Dermis microvascular lymphatic vessel endothelial cell (primary cell): ENCODE data around the gene BIN2. TPM values are rescaled to one million over a fixed set of nuclear protein-coding genes. Genes with fewer than 3 reads are reported as not detected.
"Not testable (repeated sequence)": the region's sequence is repeated elsewhere in the genome, so short reads cannot be mapped to it uniquely, and the experiment has no call there.

ENCODE experiments used
- DNase-seq, 2 donors: peaks; one replicate each; pipeline versions ENCODE4 v3.0.0 to v3.0.0-alpha.2; 2010; ENCODE audit warnings: low read depth in 2 of 2
- total RNA-seq: library from RNA; depleted of rRNA; stranded (reverse); fragments of >200 nt; gene quantifications from 2 replicates; pipeline ENCODE4 v1.2.1, GENCODE V29; 2014

The BIN2 gene
- total RNA-seq, 1 donor from 2014 or later, result not detected

DNA sequence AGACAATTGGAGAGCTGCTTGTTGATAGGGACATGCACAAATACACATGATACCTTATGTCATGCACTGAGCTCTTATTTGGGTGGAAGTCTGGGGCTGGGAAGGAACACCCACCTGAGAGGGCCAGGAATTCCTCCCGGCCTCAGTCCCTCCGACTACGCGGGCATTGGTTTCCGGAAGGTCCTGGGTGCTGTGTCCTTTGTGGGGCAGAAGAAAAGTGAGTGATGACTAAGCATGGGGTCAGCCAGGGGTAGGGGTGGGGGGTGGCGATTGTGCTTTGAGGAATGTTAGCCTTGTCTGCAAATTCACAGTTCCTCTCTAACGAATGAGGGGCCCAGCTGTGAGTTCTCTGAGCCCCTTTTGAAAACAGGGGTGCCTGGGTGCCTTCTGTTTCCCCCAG lies 21.7 kb upstream of the BIN2 start:
- DNase-seq, result peak in 1 of 2 donors; percentile 26

DNA sequence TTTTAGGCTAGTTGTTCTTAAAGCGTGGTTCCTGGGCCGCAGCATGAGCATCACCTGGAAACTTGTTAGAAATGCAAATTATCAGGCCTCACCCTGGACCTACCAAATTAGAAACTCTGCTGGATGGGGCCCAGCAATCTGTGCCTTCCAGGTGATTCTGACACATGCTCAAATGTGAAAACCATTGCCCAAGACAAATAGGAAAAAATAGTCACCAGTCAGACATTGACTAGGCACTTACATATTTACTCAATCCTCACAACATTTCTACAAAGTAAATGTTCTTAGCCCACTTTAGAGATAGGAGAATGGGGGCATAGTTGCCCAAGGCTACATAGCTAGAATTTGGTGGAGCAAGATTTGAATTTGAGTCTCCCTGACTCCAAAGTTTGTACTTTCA lies 19.2 kb upstream of the BIN2 start:
- no peak for DNase-seq

DNA sequence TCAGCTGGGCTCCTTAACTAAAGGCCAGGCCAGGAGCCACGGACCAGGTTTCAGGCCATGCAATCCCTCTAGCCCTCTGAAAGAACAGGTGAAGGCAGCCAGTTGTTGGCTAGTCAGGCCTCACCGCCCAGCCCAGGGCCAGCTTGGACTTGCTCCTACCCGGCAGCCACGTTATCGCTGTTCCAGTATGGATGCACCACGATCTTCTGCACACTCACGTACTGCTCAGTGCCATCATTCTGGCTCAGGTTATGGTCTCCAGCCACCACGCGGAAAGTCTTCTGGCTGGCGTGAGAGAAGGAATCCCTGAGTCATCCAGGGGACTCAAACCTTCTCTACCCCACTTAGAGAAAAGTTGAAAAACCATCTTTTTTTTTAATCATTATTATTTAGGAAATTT lies 18.4 kb upstream of the BIN2 start:
- no peak for DNase-seq

DNA sequence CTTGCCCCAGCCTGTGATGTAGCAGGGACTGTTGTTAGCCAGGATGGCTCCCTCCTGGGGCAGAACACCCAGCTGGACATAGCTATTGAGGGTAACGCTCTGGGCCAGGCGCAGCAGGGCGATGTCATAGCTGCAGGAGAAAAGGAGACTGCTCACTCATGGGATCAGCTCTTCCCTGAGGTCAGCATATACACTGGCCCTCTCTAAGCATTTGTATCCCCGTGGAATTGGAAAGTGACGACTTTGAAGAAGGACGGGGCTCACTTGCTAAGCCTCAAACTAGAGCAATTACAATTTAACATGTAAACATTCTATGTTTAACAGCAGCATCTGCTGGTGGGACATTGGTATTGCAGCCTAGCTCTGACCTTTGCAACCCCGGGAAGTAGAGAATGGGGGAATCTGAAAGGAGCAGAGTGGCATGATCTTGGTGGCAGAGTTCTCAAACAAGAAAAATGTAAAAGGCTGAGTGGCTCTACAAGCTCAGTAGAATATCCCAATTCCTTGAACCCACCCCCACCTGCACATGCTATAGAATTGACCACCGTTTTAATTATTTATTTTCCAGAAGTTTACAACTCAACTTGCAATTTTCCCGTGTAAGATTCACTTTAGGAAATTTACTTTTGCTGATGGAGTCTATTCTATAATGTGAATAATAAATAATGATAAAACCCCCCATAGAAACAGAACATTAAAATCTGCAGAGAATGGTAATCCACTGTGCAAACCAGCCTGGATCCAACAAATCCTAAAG lies 17.5 kb upstream of the BIN2 start:
- peak; percentile 49 to 66 for DNase-seq

DNA sequence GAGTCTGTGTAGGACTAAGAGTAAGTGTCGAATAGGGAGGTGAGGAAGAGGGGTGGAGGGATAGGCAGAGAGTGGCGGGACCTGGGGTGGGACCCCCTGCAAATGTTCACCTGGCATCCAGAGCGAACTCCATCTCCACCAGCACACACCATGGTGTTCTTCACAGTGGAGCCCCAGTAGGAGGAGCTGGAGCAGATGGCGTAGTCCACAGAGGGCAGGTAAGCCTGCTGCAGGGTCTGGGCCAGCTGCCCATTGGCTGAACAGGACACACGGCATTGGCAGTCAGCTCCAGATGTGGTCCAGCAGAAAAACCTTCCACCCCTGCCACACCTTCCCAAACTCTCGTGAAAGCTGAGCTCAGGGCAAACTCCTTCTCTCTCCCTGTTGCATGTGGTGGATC lies 15.8 kb upstream of the BIN2 start:
- no peak for DNase-seq

DNA sequence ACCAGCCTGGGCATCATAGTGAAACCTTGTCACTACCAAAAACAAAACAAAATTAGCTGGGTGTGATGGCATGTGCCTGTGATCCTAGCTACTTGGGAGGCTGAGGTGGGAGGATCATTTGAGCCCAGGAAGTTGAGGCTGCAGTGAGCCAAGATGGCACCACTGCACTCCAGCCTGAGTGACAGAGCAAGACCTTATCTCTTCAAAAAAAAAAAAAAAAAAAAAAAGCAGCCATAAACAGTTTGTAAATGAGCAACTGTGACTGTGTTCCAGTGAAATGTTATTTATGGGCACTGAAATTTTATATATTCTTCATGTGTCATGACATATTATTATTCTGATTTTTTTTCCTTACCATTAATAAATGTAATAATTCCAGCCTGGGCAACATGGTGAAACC lies 13.4 kb upstream of the BIN2 start:
- DNase-seq, result not testable (repeated sequence)

DNA sequence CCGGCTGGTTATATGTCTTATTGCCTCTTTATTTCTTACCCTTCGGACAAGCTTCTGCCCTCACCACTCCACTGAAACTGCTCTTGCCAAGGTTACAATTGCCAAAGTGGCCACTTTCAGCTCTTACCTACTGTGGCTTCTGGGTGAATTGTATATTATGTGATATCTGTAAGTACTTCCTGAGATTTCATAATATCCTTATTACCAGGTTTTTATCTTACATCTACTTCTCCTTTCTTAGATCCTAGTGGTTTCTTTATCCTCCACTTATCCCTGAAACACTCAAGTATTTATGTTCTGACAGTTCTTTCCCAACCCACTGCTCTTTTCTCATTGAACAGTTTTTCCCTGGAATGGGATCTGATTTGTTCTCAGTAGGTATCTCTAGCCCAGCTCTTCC lies 12.0 kb upstream of the BIN2 start:
- DNase-seq, result no peak

DNA sequence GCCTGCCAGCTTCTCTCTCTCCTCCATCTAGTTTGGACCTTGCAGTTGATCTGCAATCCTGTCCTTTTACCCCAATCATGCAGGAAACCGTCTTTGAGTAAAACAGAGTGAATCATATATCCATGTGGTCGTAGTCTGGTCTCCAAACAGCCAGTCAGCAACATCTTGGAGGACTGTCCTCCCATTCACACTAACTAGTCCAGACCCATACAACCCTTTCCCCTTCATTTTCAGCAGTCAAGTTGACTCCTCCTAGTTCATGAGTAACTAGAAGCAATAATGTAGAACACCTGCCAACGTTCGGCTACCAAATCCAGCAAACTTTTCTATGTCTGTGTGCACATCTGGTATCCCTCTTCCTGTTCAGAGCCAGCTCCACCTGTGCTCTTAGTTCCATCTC lies 10.8 kb upstream of the BIN2 start:
- DNase-seq, result no peak

DNA sequence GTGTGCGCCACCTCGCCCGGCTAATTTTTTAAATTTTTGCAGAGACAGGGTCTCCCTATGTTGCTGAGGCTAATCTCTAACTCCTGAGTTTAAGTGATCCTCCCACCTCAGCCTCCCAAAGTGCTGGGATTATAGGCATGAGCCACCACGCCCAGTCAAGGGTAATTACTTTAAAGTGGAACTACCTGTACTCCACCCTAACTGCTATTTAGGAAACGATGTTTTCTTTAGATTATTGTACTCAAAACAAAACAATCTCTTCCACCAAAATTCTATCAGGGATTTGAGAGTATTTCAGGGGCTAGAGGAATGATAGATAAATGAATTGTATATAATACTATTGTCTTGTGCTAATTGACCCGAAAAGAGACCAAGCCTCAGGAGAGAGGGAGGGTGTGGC lies 9.6 kb upstream of the BIN2 start:
- DNase-seq, result no peak

DNA sequence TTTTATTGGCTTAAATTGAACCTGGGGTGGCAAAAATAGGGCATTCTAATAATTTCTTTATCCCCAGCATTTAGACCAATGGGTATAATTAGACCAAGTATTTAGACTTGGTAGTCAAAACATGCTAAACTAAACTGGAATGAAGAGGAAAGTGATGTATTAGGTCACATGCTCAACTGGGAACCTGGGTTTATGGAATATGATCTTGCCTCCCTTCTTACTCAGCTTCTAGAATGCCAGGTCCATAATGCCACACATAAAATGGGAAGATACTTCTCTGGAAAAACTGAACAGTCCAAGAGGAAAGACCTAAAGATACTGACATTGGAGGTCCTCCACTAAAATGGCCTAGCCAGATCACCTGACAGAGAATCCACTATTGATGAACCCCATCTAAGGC lies 6.2 kb upstream of the BIN2 start:
- DNase-seq, result no peak

DNA sequence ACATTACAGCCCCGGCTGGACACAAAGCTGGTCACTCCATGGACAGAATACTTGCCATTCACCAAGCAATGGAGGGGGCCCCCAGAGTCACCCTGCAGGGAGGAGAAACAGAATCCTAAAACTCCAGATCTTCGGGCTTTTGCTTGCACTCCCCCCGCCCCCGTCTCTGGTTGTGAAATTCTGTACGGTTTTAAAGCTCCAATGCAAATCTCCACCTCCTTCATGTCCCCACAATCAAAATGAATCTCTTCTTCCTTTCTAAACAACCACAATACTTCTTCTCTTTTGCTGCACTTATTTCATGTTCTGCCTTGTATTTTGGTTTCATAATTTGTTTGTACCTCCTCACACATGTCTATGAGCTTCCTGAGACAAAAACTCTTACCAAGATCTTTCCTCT lies 5.8 kb upstream of the BIN2 start:
- no peak for DNase-seq

DNA sequence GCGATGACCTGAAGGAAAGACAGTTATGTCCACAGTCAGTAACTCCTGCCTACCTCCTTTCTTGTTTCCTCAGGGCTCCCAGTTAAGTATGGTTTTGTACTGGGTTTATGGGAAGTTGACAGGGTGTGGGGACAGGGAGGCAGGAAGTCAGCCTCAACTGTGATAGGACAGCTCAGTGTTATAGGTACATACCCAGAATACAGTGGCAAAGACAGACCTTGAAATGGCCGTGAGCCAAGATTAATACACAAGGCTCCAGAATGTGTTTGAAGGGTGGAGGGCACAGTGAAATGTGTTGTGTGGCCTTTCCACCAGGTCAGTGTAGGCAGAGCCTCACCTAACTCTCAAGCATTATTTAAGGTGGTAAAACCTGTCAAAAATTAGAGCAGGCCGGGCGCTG lies 4.6 kb upstream of the BIN2 start:
- no peak for DNase-seq

DNA sequence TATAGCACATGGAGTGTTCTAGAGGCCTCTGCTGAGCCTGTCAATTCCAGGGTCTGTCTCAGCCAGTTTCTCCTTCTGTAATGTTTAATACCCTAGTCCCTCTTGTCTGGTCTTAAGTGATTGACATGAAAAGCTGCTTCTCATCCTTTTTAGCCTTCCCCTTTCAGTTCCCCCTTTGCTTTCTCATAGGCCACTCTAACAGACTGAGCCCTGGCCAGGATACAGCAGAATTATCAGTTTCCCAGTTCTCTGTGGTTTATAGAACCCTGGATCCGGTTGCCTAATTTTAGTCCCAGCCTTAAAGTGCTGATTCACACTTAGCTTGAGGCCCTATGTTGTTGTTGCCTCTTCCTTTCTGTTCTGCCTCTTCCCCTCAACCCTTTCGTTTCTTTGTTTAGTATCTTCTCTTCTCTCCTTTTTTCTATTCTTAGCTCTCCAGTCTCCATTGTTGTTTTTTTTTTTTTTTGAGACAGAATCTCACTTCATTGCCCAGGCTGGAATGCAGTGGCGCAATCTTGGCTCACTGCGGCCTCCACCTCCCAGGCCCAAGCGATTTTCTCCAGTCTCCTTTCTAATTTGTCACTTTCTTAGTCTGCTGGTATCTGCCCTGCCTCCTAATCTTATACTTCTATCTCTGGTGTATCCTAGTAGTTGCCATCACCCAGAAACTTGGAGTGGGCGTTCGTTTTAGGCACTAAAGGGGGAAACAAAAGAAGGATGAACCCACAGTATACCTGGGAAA lies 2.9 kb upstream of the BIN2 start:
- DNase-seq, result peak in 1 of 2 donors; percentile 2

DNA sequence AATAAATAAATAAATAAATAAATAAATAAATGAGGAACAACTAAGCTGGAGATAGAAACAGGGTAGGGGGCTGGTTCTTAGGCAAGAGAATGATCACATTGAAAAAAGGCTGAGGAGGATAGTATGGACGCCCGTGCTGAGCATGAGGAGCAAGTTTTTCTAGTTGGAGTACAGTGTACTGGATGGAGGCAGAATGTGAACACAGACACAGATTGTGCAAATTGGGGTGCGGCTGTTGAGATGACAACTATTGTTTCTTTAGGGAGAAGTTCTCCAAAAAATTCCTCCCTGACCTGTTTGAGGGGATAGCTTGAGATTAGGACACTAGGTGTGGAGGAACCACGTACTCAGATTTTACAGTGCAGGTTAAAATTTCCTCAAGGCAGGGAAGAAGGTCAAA lies 979 bp upstream of the BIN2 start:
- no peak for DNase-seq

DNA sequence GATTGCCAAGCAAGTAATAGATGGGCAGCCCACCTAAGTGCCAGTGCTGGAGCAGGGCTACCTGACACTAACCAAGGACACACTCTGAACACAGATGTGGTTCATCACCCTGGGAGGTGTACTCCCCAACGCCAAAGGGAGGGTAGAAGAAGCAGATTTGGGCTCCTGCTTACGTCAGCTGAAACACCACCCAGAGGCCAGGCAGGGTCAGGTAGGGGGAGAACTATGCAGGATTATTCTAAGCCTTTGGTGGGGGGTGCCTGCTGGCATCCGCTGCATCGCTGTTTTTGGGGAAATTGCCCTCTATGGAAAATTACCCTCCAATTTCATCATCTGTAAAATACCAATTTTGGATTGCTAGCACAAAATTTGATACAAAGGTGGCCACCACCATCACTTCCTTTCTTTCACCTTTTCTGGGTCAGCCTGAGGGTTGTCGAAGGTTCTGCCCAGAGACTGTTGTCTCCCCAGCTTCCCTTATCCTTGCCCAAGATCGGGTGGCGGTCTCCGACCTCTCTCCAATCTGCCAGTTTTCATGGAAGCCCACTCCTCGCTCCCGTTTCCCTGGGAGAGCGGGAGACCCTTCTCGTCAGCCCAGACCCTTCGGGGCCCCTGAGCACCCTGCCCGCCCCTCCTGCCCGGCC lies 535 bp downstream of the BIN2 start:
- DNase-seq, result no peak

DNA sequence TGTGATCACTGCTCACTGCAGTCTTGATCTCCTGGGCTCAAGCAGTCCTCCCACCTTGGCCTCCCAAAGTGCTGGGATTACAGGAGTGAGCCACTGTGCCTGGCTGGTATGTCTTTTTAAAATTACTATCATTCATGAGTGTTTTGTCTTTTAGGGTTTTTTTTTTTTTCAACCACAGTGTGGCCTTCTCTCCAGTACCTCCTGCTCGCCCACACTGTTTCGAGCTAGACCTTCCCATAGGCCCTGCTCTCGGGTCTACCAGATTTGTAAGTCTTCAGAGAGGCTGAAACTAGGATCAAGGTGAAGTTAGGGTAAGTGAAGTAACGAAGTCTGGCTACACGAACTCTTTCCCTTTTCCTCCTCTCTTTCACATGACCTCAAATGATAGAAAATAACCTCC lies 1.5 kb downstream of the BIN2 start:
- no peak for DNase-seq

DNA sequence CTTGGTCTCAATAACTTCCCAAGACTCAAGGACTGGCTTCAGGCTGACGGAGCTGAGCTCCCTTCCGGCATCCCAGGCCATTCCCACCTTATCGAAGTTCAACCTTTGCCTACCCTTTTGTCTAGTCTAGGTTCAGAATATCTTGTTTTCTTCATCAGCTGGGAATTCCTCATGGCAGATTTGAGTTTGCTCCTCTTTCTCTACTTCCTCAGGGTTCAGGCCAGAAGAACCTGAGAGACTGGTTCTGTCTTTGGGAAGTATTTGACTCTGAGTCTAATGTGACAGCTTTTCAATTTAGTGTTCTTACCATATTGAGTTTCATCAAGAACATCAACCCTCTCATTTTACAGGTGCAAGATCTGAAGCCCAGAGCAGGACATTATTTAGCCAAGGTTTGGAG lies 2.1 kb downstream of the BIN2 start:
- no peak for DNase-seq

DNA sequence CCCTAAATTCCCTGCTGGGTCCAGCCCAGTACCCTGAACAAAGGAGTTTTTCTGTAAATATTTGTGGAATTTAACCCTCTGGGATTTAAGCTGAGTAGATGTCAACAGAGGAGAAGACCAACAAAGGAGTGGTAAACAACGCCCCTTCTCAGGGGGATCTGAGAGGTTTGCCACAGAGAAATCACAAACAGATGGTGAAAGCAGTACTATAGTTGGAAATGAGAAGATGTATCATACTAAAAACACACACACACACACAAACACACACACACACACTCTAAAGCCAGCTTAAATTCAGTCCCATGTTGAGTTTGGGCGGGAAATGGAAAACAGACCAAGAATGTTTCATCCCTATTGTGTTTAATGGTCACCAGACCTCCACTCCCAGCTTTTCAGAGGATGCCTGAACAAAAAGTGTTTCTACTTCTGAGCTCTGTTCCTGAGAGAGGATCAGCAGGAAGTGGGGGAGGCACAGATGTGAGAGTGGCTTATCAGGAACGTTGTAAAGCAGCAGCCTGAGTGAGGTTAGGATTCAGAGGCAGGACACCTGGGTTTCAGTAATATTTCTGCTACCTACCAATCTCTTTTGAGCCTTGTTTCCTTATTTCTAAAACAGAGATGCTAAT lies 3.2 kb downstream of the BIN2 start:
- DNase-seq, result no peak

DNA sequence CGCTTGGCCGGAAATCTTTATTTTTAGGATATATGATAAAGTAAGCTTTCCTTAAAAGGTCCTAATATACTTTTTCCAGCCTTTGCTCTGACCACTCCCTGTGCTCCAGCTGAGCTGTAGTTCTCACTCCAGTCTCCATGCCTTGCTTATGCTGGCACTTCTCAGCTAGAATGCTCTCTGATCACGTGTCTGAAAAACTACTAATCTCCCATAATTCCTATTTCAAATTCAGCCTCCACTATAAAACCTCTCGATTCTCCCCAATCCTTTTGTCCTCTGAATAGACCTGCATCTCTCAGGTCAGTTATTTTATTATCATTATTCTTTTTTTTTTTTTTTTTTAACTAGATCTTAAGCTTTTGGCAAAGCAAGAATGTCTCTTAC lies 3.7 kb downstream of the BIN2 start:
- DNase-seq, result no peak

DNA sequence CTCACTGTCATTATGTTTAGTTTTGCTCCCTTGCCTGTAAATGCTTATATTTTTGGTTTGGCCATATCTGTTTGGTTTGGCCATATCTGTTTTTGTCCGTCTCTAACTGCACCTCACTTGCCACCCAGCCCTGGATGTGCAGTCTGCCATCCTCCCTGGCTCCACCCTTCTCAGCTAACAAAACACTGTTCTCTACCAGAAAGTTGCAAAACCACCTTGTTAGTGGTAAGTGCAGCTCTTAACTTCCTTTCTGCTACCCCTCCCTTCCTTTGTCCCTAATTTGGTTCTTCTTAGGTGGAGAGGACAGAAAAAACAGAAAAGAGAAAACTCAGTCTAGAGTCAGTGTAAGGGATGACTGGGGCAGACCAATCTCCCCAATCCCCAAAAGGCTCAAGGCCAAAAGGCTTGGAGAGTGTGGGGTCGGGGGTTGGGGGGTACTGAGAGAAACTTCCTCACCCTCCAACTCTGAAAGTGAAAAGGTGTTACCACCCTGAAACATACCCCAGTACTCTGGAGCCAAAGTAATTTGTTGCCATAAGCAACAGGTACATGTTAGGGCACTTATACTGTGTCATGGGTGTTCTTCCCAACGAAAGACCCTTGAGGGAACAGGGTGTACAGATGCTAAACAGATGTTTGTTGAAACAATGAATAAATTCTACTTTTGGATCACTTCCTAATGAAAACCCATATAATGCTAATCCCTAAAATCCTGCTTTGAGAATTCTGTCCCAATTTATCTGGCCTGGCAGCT lies 5.0 kb downstream of the BIN2 start:
- no peak for DNase-seq

DNA sequence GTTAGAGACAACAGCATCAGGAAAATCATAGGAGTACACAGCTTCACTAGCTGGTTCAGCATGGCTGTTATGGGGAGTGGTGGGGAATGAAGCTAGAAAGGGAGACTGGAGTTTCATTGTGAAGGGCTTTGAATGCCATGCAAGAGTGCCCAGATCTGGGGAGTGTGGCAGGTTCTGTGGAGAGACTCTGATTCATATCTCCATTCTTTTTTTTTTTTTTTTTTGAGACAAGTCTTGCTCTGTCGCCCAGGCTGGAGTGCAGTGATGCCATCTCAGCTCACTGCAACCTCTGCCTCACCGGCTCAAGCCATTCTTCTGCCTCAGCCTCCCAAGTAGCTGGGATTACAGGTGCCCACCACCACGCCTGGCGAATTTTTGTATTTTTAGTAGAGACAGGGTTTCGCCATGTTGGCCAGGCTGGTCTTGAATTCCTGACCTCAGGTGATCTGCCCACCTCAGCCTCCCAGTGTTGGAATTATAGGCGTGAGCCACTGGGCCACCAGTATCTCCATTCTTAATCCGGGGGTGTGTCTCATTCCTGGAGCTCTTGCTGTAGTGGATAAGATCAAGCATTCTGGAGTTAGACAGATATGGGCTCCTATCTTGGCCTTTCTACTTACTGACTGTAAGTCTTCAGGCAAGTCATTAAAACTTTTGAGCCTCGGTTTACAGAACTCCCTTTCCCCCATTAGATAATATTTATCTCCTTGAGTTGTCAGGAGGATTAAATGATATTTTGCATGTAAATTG lies 5.7 kb downstream of the BIN2 start:
- not testable (repeated sequence) for DNase-seq
